ENCODE measurements around the gene PABPN1L. TPM values are rescaled to one million over a fixed set of nuclear protein-coding genes. Genes with fewer than 3 reads are reported as not detected.
"Not testable (repeated sequence)": the region's sequence is repeated elsewhere in the genome, so short reads cannot be mapped to it uniquely, and the experiment has no call there.

The PABPN1L gene
- total RNA-seq, 2 donors from 2014 or later: not detected

DNA sequence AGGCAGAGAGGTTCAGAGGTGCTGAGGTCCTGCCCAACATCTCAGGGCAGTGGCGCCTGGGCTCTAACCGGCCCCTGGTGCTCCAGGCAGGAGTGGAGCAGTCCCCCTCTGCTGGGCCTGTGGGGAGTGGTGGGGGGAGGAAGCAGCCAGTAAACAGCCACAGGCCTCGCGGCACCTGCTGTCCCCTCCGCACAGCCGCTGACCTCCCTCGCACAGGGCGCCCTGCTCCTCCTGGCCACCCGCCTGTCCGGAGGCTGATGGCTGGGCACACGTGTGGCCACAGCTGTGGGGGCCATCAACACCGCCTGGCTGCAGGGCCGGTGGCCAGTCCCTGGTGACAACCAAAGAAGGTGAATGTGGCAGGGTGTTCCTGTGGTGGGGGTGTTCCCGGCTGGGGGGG lies 36.8 kb upstream of the PABPN1L start:
- intact Hi-C loops (cut with DNase I): no loop called here
- no peak for DNase-seq (ENCODE audit: low spot score)

DNA sequence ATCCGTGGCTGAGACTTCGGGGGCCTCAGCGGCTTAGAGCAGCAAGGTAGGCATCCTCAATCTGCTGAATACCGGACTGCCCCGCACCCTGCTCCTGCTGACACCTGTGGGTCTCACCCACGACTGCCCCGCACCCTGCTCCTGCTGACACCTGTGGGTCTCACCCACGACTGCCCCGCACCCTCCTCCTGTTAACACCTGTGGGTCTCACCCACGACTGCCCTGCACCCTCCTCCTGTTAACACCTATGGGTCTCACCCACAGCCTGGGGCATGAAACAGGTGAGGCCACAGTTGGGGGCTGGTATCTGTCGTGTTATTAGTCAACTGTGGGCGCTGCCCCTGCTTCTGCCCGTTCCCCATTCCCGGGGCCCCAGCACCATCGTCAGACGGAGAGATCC lies 36.3 kb upstream of the PABPN1L start:
- intact Hi-C loops (cut with DNase I): no loop called here
- DNase-seq (ENCODE audit: low spot score): no peak

DNA sequence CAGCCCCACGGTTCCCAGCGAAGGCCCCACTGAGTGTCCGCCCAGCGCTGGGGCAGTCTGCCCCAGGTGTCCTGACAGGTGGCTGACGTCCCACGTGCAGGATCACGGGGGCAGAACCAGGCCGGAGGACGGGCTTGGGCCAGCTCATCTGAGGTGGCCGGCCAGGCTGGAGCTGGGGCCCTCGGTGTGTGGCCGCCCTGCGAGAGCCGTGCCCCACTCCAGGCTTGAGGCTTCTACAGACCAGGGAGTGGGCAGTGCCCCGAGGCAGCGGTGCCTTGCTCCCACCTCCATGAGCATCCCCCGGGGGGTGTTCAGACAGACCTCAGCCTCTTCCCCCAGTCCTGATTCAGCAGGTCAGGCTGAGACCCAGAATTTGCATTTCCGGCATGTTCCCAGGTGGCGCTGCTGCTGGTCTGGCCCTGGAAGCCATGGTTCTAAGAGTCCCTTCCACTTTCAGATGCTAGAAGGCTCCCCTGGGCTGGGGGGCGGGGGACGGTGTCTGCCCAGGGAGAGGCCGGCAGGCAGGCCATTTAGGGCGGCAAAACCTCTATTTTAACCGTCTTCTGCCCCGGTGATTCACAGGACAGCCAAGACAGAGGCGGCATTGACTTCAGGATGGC lies 35.4 kb upstream of the PABPN1L start:
- no peak for DNase-seq (ENCODE audit: low spot score)
- intact Hi-C loops (cut with DNase I): no loop called here

DNA sequence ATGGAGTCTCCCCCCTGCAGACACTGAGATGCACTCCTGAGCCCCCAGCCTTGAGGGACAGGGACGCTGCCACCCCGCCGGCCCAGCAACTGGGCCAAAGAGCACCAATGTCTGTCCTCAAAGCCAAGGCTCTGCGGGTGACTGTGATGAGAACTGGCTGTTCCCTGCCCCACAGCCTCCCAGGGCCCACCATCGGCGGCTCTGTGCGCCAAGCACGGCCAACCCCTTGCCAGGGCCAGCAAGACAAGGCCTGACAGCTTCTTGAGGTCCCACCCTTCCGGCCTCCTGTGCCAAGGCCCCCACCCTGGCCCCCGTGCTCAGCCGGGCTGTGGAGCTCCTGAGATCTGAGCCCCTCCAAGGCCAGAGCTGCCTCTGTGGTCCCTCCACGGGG lies 34.2 kb upstream of the PABPN1L start:
- no peak for DNase-seq (ENCODE audit: low spot score)
- intact Hi-C loops (cut with DNase I): no loop called here

DNA sequence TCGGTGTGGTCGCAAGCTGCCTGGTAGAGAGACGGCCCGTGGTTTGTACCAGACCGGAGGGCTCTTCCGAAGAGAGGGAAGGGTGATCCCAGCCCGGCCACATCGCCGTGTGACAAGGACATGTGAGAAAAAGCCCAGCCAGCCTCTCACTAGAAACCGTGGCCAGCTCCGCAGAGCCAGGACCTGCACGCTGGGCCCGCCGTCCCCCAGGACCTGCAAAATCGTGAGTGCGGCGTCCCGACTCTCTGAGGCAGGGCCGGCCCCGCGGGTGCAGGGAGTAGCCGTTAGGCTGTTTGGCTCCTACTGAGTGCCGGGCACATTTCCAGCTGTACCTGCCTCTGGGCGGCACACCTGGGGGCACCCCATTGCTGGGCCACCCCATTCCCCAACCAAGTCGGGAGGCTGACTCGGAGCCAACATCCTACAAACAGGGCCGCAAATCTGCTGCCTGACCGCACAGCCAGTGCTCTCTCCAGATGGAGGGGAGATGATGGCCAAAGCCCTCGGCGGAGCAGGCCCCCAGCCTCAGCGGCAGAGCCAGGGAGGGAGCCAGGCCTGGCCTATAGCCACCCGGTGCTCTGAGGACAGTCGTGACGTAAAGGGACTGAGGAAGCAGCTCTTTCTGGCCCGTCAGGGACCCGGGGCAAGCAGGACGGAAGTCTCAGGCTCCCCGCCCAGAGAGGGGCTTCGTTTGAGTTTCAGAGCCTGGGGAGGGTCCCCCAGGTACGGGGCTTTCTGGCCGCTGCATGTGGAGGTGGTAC lies 33.6 kb upstream of the PABPN1L start:
- DNase-seq (ENCODE audit: low spot score): no peak
- intact Hi-C loops (cut with DNase I): no loop called here

DNA sequence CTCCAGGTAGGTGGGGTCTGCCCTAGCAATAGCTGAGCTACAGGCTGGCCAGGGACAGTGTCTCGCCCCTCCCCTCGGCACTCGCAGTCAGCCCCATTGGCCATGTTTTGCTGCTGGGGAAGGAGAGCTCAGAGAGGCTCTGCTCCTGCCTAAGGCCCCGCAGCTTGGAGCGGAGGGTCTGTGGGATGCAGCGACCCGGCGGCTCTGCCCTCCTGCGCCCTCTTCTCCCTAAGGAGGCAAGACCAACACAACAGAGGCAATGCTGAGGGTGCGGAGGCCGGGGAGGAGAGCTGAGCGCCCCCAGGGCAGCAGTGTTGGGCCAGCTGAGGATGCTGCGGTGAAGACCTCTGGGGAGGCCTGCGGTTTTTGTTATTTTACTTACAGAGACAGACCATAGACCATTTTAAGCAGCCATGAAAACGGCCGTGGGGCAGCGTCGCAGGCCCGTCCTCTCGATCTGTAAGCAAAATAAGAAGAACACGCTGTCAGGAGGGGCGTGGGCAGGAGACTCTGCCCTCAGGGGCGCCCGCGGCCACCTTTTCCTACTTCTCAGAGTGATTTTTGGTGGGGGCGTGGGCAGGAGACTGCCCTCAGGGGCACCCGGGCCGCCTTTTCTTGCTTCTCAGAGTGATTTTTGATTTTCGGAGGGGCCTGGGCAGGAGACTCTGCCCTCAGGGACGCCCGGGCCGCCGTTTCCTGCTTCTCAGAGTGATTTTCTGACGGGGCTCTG lies 31.4 kb upstream of the PABPN1L start:
- DNase-seq (ENCODE audit: low spot score): no peak
- intact Hi-C loops (cut with DNase I): no loop called here

DNA sequence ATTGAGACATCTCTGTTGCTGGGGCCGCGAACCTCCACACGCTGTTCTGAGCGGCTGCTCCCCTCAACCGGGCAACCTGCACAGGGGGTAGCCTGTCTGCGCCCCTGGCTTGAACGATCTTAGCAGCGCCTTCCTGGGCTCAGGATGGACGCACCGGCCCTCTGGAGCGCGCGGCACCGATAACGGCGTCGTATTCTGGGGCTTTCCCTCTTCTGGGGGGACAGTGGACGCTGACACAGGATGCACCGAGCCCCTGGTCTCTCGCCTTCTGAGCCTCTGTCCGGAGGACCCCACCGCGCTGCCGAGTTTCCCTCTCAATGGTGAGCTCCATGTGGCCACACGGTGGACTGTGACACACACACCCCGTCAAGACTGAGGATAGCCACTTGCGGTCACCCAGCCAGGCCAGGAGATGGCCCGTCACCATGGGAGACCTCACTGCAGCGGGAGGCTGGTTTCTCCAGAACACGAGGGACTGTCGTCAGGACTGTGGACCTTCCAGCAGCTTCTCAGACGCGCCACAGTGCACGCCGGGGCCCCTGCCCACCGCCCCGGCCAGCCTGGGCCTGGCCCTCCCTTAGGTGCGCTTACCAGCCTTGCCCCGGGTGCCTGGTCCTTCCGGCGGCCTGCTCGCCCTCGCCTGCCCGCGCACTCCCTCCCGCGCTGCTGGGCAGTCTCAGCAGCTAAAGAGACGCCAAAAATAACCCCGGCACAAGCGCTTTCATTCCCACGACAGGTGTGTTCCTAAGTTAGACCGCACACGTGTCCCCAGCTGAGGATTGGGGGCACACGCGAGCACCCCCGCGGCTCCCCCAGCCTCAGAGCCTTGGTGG lies 30.0 kb upstream of the PABPN1L start:
- intact Hi-C loops (cut with DNase I): no loop called here
- DNase-seq (ENCODE audit: low spot score): no peak

DNA sequence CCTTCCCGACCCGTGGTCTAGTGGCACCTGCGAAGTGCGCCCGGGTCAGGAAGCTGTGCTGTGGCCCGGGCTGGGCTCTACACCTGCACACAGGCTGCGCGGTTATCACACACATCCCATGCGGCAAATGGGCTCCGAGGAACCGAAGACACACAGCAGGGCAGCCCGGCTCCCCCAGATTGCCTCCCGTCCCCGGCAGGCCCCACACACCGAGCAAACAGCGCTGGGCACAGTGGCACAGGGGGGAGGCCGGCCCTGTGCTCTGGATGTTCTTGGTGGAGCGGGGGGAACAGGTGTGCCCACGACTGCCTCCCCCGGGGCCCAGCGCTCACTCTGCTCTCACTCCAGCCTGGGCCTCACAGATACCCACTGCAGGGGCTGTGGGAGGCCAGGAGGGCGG lies 28.9 kb upstream of the PABPN1L start:
- intact Hi-C loops (cut with DNase I): no loop called here
- no peak for DNase-seq (ENCODE audit: low spot score)

DNA sequence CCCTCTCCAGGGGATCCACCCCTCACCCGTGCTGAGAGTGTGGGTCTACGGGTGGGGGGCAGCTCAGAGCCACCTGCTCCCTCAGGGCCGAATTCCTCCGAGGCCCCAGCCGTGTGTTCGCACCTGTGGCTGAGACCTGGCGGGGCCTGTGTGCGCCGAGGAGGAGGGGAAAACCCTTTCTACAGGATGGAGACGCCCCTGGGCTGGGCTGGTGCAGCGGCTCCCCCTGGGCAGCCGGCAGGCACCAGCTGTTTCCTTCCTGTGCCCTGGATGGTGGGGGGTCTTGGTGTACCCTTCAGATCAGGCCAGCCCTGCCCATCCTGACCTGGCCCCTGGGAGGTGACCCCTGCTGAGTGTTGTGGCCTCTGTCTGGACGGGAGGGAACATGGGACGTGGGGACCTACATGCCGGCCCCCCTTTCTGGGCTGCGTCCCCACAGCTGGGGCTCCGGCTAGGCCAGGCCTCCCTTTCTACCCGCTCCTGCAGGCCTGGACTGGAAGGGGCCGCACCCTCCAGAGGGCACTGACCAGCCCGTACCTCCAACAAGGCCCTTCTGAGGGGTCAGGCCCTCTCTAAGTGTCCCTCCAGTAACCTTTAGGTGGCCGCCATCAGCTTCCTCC lies 28.3 kb upstream of the PABPN1L start:
- intact Hi-C loops (cut with DNase I): no loop called here
- DNase-seq (ENCODE audit: low spot score): no peak

DNA sequence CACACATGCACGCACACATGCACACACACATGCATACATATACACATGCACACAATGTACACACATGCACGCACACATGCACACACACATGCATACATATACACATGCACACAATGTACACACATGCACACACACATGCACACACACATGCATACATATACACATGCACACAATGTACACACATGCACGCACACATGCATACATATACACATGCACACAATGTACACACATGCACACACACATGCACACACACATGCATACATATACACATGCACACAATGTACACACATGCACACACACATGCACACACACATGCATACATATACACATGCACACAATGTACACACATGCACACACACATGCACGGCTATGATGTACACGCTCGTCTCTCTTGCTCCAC lies 27.8 kb upstream of the PABPN1L start:
- intact Hi-C loops (cut with DNase I); DNase-seq (ENCODE audit: low spot score): not testable (repeated sequence)

DNA sequence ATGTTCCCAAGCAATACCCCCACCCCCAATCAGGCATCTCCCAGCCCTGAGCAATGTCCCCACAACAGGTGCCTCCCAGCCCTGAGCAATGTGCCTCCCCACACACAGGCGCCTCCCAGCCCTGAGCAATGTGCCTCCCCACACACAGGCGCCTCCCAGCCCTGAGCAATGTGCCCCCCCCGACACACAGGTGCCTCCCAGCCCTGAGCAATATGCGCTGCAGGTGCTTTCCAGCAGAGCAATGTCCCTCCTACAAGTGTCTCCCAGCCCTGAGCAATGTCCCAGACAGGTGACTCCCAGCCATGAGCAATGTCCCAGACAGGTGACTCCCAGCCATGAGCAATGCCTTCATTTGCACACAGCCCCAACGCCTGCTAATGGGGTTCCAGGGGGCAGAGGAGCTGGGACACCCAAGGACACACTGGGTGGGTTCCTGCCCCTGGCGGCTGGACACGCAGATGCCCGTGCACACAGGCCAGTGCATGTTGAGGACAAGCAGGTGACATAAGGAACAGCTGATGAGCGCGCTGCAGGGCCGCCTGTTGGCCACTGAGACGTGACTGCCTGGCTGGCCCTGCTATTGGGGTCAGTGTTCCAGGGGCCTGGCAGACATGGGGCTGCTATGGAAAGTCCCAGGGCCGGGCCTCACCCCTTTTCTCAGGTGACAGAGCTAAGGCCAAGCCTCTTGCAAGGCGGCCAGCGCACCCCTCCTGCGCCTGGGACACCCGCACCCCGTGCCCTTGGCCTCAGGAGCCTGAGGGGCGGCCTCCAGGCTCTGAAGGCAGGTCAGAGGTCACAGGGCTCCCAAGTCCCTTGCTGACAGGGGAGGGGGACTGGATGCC lies 26.9 kb upstream of the PABPN1L start:
- no peak for DNase-seq (ENCODE audit: low spot score)
- intact Hi-C loops (cut with DNase I): no loop called here

DNA sequence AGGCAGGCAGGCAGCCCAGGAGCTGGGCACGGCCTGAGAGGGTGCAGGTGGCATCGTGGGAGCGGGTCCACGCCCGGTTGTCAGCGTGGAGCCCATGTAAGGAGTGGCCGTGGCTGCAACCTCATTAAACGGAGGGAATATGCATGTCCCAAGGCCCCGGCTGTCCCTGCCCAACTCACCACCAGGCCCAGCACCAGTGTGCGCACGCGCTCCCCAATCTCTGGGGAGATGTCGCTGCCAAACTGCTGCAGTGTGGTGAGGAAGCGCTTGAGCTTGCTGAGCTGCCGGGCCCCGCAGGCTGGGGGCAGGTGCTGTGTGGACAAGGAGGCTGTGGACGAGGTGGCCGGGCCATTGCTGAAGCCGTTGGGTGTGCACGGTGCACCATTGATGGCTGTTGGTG lies 25.6 kb upstream of the PABPN1L start:
- intact Hi-C loops (cut with DNase I): no loop called here
- DNase-seq (ENCODE audit: low spot score): no peak

DNA sequence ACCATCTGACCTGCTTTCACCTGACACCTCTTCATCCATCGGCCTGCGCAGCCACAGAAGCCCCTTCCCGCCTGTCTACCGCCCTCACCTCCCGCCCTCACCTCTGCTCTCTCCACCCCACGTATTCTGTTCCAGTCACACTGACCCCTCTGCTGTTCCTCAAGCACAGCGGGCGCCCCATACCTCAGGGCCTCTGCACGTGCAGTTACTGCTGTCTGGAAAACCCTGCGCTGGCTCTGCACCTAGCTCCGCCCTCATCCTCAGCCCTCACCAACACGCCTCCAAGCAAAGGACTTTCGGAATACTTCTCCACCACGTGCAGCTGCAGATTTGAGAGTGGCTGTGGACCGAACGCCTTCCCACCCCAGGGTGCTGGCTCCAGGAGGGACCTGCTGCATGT lies 24.6 kb upstream of the PABPN1L start:
- intact Hi-C loops (cut with DNase I): no loop called here
- no peak for DNase-seq (ENCODE audit: low spot score)

DNA sequence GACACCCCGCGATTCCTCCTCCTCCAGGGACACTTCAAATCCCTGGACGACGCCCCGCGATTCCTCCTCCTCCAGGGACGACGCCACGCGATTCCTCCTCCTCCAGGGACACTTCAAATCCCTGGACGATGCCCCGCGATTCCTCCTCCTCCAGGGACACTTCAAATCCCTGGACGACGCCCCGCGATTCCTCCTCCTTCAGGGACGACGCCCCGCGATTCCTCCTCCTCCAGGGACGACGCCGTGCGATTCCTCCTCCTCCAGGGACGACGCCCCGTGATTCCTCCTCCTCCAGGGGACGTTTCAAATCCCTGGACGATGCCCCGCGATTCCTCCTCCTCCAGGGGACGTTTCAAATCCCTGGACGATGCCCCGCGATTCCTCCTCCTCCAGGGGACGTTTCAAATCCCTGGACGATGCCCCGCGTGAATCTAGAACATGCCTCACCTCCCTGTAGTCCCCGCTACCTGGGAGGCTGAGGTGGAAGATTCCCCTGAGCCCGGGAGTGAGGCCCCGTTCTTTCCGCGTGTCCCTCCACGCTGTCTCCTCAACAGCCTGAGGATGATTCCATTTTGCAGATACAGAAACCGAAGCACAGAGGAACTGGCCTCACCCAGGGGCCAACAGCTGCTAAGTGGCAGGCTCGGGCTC lies 23.4 kb upstream of the PABPN1L start:
- intact Hi-C loops (cut with DNase I); DNase-seq (ENCODE audit: low spot score): not testable (repeated sequence)

DNA sequence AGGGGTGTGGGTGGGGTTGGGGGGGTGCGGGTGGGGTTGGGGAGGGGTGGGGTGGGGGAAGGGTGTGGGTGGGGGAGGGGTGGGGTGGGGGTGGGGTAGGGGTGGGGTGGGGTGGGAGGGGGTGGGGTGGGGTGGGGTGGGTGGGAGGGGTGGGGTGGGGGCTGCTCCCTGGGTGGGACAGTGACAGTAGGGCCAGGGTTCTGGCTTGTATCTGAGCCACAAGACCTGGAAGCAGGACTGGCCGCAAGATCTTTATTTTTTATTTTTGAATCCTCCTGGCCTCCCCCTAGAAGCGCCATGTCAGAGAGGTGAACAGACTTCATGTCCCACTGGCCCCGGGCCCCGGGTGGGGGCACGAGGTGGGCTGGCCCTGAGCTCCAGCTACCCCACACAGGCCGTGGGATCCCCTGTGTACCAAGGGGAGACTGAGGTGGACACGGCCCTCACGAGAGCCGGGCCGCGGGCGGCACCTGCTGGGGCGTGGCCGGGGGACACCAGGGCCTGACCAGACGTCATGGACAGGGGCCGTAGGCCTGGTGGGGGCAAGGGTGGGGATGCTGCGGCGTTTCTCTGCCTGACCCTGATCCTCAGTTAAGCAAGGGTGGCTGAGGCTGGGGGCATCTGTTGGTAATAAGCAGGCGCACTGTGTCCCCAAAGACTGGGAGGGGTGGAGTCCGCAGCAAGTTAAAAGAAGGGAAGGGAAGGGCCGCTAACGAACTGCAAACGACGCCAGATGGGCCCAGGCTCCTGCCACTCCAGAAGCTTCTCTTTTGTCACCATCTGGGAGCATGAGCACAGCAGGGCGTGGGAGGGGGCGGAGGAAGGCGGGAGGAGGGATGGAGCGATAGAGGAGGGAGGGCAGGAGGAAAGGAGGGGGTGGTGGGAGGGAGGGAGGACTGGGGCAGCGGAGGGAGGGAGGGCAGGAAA lies 22.3 kb upstream of the PABPN1L start:
- DNase-seq (ENCODE audit: low spot score): no peak
- intact Hi-C loops (cut with DNase I): no loop called here

DNA sequence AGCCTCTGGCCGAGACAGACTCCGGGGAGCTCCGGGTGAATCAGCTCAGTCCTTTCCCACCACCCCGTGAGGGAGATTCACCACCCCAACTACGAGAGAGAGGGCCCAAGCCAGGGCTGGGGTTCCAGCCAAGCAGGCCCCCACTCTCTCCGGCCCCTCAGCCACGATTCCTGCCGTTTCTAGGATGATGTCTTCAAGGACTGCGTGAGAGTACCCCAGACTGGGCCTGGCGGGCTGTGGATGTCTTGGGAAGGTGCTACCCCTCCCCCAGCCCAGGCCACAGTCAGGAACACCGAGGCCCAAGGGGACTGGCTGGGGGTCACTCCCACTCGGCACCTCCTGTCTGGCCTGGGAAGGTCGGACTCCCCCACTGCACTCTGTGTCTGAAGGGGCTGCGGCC lies 21.6 kb upstream of the PABPN1L start:
- intact Hi-C loops (cut with DNase I): no loop called here

More for the DNA sequence above, 21.6 kb upstream of the PABPN1L start:
- DNase-seq (ENCODE audit: low spot score): no peak
